Subcutaneous abdominal adipose tissue (tissue), 5 donors: ENCODE measurements around the gene HLTF.

Source experiments
- H3K27ac ChIP-seq: one replicate; pipeline ENCODE4 v1.7.0; 2013; ENCODE audit warnings: low read depth, mild to moderate bottlenecking, inconsistent platforms, low read length, moderate library complexity
- H3K27me3 ChIP-seq, 5 donors: one replicate each; pipeline ENCODE4 v1.7.0; 2013; ENCODE audit warnings: low read length in 5 of 5, inconsistent platforms in 1 of 5; ENCODE audit not compliant: control insufficient read depth in 5 of 5, insufficient read depth in 4 of 5
- H3K36me3 ChIP-seq, 5 donors: one replicate each; pipeline ENCODE4 v1.7.0; 2013; ENCODE audit warnings: low read length in 5 of 5; ENCODE audit not compliant: control insufficient read depth in 5 of 5, insufficient read depth in 5 of 5
- H3K4me1 ChIP-seq, 5 donors: one replicate each; pipeline ENCODE4 v1.7.0; 2013; ENCODE audit warnings: low read length in 5 of 5, mild to moderate bottlenecking in 3 of 5, moderate library complexity in 1 of 5; ENCODE audit not compliant: control insufficient read depth in 5 of 5, insufficient read depth in 5 of 5
- H3K4me3 ChIP-seq, 5 donors: one replicate each; pipeline ENCODE4 v1.7.0; 2013; ENCODE audit warnings: low read length in 5 of 5, low read depth in 1 of 5
- H3K9ac ChIP-seq, 5 donors: one replicate each; pipeline ENCODE4 v1.7.0; 2013; ENCODE audit warnings: low read length in 5 of 5, mild to moderate bottlenecking in 4 of 5, moderate library complexity in 3 of 5
- H3K9me3 ChIP-seq, 5 donors: one replicate each; pipeline ENCODE4 v1.7.0; 2013; ENCODE audit warnings: low read length in 5 of 5; ENCODE audit not compliant: control insufficient read depth in 5 of 5
- donor health status: healthy.
- donor health status: healthy.
- donor health status: healthy.
- donor health status: healthy.
- donor health status: healthy.

HLTF gene

GRCh38 chr3:149086232-149086988, at the start of gene HLTF:
TSS of gene HLTF (minus strand) at chr3:149086533. CDS start at chr3:149086336, 197 bp downstream.
- H3K9ac ChIP-seq, result peak within 1 kb of the TSS in 4 of 5 donors; percentile 71 to 83 (median 82)
- no peaks in the 10 kb centered on the region for H3K27me3 ChIP-seq
- no peaks in the 10 kb centered on the region for H3K9me3 ChIP-seq
- H3K27ac ChIP-seq, result peak within 1 kb of the TSS; percentile 62
- peak within 1 kb of the TSS; percentile 87 to 98 (median 95) for H3K4me3 ChIP-seq
- H3K36me3 ChIP-seq, result peaks cover 0 to 4% (median 0%) of the 10 kb centered on the region in 5 donors
- peaks cover 0 to 41% (median 20%) of the 10 kb centered on the region in 5 donors for H3K4me1 ChIP-seq

GRCh38 chr3:149134575-149134974, 48.2 kb upstream of the HLTF start:
- no peaks in the 10 kb centered on the region for H3K36me3 ChIP-seq
- H3K27me3 ChIP-seq, result no peaks in the 10 kb centered on the region

GRCh38 chr3:149131589-149131988, 45.3 kb upstream of the HLTF start:
- no peaks in the 10 kb centered on the region for H3K36me3 ChIP-seq
- peak overlapping the region in 1 of 5 donors; percentile 58 for H3K9ac ChIP-seq
- H3K4me3 ChIP-seq, result no peak overlapping the region
- no peaks in the 10 kb centered on the region for H3K27me3 ChIP-seq
- H3K4me1 ChIP-seq, result peaks cover 3 to 33% (median 31%) of the 10 kb centered on the region in 5 donors
- no peaks in the 10 kb centered on the region for H3K9me3 ChIP-seq
- H3K27ac ChIP-seq, result peak overlapping the region; percentile 5

More at GRCh38 chr3:149134575-149134974, 48.2 kb upstream of the HLTF start:
- Histone ChIP-seq H3K4me1 (peaks cover 0 to 26% (median 23%) of the 10 kb centered on the region in 5 donors), H3K4me3 (no peak overlapping the region), H3K9ac (no peak overlapping the region), H3K27ac (no peak overlapping the region), H3K9me3 (no peaks in the 10 kb centered on the region)

- H3K4me3 ChIP-seq, result peak within 1 kb of the TSS; percentile 94 to 99 (median 98)
These were observed 43.2 kb upstream of the HLTF start, which contains the start of gene HPS3 for GRCh38 chr3:149129326-149130205. TSS of gene HPS3 (plus strand) at chr3:149129638. CDS start at chr3:149129724, 86 bp downstream.

GRCh38 chr3:149128821-149129220, 42.5 kb upstream of the HLTF start:
- Histone ChIP-seq H3K4me1 (peaks cover 3 to 33% (median 28%) of the 10 kb centered on the region in 5 donors), H3K27ac (peak overlapping the region; percentile 61), H3K27me3 (peaks cover 0 to 3% (median 0%) of the 10 kb centered on the region in 5 donors), H3K4me3 (peak overlapping the region; percentile 77 to 99 (median 98)), H3K36me3 (no peaks in the 10 kb centered on the region), H3K9ac (peak overlapping the region; percentile 9 to 94 (median 82)), H3K9me3 (no peaks in the 10 kb centered on the region)

More at GRCh38 chr3:149129326-149130205, 43.2 kb upstream of the HLTF start, which contains the start of gene HPS3:
- Histone ChIP-seq H3K27ac (peak within 1 kb of the TSS; percentile 61), H3K4me1 (peaks cover 3 to 33% (median 30%) of the 10 kb centered on the region in 5 donors), H3K9ac (peak within 1 kb of the TSS; percentile 9 to 94 (median 82)), H3K36me3 (no peaks in the 10 kb centered on the region), H3K9me3 (no peaks in the 10 kb centered on the region), H3K27me3 (no peaks in the 10 kb centered on the region)

- peaks cover 0 to 3% (median 0%) of the 10 kb centered on the region in 5 donors for H3K27me3 ChIP-seq
- no peak overlapping the region for H3K9ac ChIP-seq
- H3K9me3 ChIP-seq, result no peaks in the 10 kb centered on the region
These were observed 36.6 kb upstream of the HLTF start for GRCh38 chr3:149122721-149123578.

GRCh38 chr3:149120051-149120972, 34.0 kb upstream of the HLTF start:
- no peak overlapping the region for H3K27ac ChIP-seq
- no peak overlapping the region for H3K9ac ChIP-seq
- no peaks in the 10 kb centered on the region for H3K36me3 ChIP-seq
- peaks cover 0 to 3% (median 0%) of the 10 kb centered on the region in 5 donors for H3K27me3 ChIP-seq
- no peaks in the 10 kb centered on the region for H3K4me1 ChIP-seq
- H3K9me3 ChIP-seq, result no peaks in the 10 kb centered on the region
- H3K4me3 ChIP-seq, result no peak overlapping the region

More at GRCh38 chr3:149122721-149123578, 36.6 kb upstream of the HLTF start:
- H3K4me3 ChIP-seq, result no peak overlapping the region
- no peaks in the 10 kb centered on the region for H3K36me3 ChIP-seq
- no peaks in the 10 kb centered on the region for H3K4me1 ChIP-seq
- H3K27ac ChIP-seq, result no peak overlapping the region

GRCh38 chr3:149119466-149119865, 33.1 kb upstream of the HLTF start:
- no peak overlapping the region for H3K9ac ChIP-seq
- H3K27ac ChIP-seq, result no peak overlapping the region
- H3K4me1 ChIP-seq, result peaks cover 0 to 6% (median 2%) of the 10 kb centered on the region in 5 donors
- H3K4me3 ChIP-seq, result no peak overlapping the region
- H3K27me3 ChIP-seq, result peaks cover 0 to 2% (median 0%) of the 10 kb centered on the region in 5 donors
- H3K36me3 ChIP-seq, result no peaks in the 10 kb centered on the region
- H3K9me3 ChIP-seq, result no peaks in the 10 kb centered on the region
